ENCODE data around the gene HHATL.
"Not testable (repeated sequence)": the region's sequence is repeated elsewhere in the genome, so short reads cannot be mapped to it uniquely, and the experiment has no call there.

HHATL gene

DNA sequence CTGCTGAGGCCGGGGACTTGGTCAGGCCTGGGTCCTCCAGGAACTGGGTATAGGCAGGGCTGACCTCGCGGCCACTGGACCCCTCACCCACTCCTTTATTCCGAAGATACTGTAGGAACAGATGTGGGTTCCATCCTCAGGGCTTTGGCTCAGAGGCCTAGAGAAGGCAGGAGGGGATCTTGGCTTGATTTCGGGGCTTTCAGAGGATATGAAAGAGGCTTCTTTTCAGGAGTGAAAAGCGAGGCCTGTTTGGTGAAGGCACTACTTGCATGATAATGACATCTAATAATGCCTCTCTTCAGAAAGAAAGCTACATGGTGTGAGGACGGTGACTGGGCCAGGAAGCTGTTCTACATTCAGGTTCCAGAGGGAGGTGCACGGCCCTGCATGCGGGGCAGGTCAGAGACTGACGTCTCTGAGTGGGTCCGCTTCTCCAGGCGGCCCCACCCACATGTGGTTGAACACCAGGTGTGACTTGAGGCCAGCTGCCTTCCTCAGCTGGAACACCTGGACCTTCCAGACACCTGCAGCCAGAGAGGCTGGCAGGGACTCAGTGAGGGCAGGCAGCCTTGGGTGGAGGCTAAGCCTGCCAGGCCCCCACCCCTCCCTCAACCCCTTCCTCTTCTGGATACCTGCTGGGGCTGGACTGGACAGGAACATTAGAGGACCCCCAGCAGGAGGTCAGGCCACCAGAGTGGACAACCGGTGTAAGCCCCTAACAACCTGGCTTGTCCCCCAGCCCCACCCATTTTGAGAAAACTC lies 31.1 kb upstream of the HHATL start:
- DNase-seq = no peak

DNA sequence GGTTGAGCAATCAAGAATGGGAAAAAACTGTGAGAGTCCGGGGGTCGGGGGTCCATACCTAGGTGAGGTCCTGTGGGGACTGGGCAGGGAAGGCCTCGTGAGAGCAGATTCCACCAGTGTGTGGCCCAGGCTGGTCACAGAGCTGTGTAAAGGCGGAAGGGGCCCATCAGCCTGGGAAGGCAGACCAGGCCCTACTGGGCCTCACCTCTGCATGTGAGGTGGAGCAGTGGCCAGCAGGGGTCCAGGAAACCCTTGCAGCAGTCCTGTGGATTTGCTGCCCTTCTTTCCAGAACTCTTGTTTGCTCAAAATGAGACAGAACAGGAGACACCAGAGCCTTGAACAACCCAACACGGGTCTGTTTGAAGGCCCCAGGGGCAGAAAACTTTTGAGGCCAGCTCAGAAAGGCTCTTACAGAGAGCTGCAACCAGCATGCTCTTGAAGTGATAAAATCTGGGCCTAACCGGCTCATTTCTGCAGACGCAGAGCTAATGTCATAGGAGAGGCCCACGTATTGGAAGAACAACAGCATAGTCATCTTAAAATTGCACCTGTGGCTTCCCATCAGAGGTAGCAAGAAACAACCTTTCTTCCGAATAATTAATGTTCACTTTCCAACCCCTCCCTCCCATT lies 30.3 kb upstream of the HHATL start:
- no peak for DNase-seq

DNA sequence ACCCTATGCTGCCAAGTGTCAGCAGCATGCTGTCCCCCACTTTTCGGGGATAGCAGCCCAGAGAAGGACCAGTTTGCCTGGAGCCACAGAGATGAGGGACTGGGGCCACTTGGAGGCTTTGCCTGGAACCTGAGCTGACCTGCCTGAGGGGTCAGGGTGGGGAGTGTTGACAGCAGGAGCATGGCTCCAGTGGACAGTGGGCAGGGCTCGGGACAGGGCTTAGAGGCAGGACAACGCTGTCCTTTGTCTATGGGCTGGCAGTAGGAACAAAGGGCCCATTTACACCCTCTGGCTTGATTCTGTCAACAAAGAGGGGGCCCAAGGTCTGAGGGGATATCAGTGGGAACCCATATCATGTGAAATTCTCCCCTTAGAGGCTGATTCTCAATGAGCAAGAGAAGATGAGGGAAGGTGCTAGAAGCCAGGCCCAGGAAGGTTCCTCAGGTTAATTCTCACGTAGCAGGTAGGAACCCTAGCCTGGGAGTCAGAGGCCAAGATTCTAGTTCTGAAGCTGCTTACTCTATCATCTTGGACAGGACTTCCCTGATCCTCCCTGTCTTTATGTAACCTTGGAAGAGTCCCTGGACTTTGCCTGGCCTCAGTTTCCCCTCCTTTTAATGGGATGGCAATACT lies 29.7 kb upstream of the HHATL start:
- DNase-seq = no peak

DNA sequence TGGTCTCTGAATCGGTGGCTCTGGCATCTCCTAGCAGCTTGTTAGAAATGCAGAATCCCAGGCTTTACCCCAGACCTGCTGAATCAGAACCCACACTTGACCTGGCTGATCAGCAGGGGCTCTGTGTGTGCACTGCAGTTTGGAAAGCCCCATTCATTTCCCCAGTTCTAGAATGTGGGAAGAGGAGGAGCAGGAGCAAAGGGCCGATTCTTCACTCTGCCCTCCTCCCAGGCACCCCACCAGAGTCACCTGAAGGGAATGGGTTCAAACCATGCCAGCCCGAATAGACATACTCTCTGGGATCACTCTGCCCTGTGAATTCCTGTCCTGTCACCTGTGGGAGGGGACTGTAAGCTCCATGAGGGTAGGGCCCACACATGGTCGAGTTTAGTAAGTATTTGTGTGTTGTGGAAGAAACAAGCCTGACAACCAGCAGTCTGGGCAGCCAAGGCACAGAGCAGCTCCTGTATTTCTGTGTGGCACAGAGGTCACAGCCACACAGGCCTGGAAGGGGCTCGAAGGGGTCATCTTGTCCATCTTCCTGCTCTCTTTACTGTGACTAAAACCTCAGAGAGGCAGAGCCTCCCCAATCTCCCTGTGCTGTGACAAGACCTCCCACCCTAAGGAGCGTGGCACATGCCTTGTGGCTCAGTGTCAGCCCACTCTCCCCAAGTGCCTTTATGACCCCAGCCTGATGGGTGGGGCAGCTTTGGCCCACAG lies 29.0 kb upstream of the HHATL start:
- no peak for DNase-seq

DNA sequence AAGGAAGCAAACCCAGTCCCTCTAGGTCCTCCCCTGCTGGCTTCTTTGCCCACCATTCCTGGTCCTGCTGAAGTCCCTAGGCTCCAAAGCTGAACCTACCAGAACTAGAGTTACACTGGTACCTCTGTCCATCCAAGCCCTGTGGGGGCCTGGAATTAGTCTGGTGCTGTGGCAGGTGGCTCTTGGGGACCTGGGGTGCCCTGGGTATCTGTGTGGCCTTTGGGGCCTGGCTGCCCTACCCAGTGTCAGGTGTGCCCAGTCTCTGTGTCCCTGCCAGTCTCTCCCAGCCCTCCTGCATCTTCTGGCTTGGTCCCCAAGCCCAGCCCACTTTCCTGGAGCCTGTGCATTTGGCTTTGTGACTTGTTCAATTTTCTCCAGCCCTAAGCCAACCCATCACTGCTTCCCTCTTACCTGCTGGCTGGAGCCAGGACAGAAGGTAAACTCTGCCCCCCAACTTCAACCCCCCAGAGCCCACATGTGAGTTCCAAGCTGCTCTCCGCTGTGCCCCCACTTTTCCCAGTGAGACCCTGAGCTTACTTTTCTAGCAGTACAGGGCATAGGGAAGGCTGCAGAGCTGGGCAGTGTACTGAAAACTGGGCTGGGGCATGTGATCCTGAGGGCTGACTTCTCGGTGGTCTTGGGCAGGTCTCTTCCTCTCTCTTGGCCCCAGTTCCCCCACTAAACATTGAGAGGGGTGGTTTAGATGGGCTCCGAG lies 28.3 kb upstream of the HHATL start:
- DNase-seq = no peak

DNA sequence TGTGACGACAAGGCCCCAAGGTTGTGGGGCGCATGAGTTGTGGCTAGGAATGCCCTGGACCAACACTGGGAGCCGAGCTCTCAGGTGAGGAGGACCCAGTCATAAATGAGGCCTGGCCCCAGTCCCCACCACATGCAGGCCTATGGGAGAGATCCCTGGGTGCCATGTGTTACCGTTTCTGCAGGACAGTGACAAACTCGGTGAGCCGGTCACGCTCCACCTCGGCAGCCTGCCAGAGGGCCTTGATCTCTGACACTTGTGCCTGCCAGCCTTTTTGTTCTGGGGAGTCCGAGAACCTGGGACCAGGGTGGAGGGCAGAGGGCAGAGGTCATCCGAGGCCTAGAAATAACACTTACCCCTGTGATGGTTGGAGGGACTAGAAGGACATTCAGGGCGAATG lies 27.7 kb upstream of the HHATL start:
- no peak for DNase-seq

DNA sequence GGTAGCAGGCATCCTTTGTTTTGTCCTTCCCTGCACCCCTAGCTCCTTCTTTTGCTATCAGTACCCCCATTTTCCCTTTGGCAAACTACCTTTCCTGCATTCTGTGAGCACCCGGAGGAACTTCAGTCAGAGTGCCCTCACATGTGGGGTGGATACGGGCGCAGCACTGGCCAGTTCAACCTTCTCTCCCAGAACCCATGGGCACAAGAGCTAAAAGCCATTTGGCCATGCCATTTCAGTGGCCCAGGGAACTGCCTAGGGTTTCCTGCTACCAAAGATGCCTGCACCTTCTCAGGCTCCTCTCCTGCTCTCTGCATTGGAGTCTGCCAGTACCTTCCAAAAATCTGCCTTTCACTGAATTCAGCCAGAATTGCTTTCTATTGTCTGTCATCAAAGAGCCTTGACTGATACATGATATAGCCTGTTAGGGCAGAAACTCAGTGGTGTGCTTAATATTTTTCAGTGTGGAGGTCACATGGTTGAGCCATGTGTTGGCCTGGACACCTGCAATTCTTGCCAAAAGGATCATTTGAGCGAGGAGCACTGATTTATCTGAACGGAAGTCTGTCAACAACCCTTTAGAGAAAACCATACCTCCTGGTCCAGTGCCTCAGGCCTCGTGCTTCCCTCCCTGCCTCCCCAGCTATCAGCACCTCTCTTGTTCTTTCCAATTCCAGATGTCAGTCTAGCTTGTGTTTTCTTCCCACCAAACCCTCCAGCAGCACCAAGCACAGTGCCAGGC lies 27.0 kb upstream of the HHATL start:
- DNase-seq = no peak

DNA sequence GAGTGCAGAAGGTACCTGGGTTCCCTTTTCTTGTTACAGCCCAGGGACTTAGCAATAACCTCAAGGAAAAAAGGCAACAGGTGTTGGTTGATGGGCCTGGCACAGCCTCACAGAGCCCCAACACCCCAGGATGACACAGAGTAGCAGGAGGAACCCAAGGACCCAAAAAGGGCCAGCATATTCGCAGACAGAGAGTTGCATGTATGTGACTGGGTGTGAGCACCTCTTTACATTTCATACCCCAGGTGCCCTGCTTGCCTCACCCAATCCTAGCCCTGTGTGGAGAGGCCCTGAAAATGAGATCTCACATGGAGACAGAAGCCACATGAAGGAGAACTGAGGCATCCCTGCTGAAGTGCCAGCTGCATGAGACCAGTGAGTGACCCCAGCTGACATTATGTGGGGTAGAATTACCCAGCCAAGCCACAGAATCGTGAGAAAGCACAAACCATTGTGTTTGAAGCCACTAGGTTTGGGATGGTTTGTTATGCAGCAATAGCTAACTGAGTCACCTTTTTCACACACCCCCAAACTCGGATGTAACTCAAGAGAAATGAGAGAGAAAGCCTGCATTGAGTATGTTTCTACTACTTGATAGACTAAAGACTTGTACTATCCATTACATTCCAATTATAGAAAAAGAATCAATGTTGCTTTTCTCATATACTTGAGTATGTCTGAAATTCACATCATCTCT lies 26.2 kb upstream of the HHATL start:
- DNase-seq = no peak

DNA sequence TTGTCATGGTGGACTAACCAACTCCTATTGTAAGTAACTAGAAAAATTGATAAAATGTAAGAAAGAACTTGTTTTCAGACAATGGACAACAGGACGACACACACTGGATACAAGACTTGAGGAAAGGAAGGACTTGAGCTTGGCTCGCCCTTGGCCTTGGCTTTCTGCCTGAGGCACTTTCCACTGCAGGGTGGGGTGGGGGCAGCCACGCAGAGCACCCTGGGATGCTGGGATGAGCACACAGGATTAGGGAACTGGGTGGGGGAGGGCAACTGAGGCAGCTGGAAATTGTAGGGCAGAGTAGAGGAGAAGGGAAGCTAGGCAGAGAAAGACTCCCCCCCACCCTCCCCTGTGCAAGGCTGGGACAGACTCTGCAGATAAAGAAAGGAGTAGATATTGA lies 25.5 kb upstream of the HHATL start:
- DNase-seq = no peak

DNA sequence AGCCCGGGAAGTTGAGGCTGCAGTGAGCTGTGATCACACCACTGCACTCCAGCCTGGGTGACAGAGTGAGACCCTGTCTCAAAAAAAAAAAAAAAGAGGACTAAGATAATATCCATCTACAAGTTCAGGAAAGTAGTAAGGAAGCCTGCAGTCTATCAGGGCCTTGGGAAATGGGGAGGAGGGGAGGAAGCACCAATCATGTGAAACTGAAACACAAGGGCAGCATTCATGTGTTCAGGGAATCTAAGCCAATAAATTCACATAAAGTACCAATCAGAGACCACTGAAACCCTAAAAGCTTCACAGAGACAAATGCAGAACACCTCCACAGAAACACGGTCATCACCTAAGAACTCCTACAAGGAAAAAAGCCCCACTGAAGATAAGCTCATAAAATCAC lies 22.9 kb upstream of the HHATL start:
- no peak for DNase-seq

DNA sequence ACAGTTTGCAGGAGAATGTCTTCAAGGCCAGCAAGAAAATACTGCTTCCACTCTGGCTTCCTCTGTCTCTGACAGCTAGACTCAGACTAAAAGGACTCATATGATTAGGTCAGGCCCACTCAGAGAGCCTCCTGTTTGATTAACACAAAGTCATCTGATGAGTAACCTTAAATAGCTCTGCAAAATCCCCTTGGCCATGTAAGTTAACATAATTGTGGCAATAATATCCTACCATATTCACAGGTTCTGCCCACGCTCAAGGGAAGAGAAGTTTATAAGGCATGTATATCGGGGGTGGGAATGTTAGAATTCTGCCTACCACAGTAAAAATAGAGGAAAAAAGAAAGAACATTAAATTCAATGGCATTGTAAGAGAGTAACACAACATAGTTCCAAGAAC lies 20.6 kb upstream of the HHATL start:
- no peak for DNase-seq

DNA sequence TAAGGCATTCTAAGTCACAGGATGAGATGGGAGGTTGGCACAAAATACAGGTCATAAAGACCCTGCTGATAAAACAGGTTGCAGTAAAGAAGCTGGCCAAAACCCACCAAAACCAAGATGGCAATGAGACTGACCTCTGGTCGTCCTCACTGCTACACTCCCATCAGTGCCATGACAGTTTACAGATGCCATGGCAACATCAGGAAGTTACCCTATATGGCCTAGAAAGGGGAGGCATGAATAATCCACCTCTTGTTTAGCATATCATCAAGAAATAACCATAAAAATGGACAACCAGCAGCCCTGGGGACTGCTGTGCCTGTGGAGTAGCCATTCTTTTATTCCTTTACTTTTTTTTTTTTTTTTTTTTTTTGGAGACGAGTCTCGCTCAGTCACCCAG lies 19.8 kb upstream of the HHATL start:
- not testable (repeated sequence) for DNase-seq

DNA sequence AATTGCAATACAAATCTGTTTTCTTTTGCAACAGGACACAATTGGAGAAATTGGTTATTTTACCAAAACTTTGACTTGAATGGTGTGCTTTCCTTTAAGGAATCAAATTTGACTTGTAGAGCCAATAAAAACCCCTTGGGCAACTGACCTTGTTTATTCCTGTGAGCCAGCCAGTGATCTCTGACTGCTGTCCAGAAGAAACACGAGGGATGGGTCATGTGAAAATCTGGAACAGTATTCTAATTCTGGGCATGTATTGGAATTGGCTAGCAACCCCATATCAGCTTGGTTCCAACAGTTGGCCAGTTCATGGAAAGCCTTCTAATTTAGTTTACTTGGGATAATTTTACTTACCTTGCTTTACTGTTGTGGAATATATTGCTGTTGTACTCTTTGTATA lies 19.1 kb upstream of the HHATL start:
- no peak for DNase-seq

DNA sequence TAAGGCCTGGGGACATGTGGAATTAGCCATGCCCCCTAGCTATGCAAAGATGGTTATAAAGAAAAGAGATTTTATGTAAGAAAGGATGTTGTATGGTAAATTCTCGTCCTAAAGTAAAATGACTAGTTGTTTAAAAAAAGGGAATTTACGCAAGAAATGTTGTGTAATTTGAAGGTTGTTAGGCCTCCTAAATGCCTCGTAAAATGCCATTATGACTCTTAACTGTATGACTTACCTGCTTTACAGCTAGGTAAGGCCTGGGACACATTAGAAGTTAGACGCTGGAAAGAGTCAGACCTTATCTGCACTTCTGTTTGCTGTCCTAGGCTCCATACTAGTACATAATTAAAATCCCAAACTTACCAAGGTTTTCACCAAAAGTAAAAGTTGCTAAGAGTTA lies 17.5 kb upstream of the HHATL start:
- DNase-seq = no peak

DNA sequence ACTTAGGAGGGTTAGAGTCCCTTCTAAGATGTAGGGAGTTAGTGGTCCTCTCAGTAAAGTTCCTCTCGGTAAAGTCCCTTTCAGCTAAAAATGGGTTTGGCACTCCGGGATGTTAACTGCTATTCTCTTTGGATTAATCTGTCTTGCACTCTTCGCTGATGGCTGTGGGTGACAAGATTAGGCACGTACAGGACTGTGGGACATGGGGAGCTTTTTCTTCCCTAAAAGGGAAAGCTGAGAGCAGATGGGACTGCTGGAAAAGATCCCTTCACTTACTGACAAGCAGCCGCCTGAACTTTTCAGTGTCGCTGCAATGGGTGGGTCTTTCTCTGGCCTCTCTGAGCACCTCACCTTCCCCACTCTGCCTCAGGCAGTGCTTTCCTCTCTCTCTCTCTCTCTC lies 16.4 kb upstream of the HHATL start:
- DNase-seq = no peak

DNA sequence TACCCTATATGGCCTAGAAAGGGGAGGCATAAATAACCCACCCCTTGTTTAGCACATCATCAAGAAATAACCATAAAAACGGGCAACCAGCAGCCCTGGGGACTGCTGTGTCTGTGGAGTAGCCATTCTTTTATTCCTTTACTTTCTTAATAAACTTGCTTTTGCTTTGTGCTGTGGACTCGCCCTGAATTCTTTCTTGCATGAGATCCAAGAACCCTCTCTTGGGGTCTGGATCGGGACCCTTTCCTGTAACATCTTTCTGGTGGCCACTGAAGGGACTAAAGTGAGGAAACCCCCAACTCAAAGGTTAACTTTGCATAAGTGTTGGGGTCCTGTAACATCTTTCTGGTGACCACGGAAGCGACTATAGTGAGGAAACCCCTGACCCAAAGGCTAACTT lies 15.7 kb upstream of the HHATL start:
- no peak for DNase-seq

DNA sequence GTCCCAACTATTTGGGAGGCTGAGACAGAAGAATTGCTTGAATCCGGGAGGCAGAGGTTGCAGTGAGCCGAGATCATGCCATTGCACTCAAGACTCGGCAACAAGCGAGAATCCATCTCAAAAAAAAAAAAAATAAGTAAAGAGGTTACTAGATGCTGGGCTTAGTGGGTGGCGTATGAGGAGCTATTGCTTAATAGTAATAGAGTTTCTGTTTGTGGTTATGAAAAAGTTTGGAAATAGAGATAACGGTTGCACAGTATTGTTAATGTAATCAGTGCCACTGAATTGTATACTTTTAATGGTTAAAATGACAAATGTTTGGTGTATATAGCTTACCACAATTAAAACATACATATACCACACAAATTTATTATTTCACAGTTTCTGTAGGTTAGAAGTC lies 14.7 kb upstream of the HHATL start:
- no peak for DNase-seq

DNA sequence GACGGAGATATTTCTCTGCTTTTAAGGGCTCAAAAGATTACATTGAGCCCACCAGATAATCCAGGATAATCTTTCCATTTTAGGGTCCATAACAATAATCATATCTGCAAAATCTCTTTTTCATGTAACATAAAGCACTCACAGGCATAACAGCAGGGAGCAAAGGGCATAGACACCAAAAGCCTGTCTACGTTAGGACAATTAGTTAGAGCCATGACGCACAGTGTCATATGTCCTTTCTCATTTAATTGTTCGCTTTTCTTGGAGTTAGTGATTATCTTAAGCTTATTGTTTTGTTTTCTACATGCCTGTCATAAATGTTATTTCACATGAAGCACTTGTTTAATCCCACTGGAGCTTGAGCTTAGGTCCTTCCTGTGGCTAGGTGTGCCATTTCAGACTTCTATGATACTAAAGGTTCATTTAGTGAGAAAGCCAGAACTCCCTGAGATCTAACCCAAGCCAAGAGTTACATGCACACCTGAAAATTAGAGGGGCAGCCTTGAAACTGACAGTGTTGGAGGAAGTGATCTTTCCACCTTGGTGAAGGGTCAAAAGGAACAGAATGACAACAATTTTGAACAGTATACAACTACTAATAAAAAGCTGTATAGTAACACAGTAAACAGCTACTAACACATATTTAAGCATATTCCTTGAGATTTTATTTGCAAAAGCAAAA lies 11.7 kb upstream of the HHATL start:
- no peak for DNase-seq

DNA sequence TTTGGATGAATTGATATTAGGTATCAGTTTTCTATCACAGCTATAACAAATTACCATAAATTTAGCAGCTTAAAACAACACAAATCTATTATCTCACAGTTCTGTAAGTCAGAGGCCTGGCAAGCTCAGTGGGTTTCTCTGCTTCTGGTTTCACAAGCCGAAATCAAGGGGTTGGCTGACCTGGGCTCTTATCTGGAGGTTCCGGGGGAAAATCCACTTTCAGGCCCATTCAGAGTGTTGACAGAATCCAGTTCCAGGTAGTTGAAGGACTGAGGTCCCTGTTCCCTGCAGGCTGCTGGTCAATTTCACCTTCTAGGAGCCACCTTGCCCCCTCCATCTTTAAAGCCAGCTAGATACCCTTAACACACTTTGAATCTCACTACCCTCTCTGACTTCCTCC lies 11.1 kb upstream of the HHATL start:
- DNase-seq = no peak

DNA sequence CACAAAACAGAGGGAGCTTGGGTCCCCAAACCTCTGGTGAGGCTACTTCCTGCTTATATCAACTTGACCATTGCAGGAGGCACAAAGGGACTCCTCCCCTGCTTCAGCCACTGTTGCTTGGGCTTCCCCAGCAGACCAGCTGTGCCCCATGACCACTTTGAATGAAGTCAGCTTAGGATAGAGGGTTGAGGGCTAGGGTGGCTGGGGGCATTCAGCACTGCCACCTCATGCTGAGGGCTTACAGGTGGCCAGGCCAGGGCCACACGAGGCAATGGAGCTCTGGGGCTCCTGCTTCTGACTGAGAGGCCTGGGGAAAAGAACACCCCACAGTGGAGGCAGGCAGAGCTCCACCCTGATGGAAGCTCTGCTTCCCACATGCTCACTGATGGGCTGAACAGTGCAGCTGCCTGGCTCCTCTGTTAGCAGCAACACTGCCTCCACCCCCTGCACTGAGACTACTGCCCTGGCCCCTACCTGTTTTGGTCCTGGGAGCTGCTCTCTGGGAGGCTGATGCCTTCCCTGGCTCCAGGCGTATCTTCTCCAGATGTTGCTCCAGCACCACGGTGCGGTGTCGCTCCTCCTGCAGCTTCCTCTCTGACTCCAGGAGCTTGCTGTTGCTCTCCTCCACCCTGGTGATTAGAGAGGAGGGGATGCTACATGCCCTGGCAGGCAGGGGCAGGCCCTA lies 10.2 kb upstream of the HHATL start:
- DNase-seq = no peak

DNA sequence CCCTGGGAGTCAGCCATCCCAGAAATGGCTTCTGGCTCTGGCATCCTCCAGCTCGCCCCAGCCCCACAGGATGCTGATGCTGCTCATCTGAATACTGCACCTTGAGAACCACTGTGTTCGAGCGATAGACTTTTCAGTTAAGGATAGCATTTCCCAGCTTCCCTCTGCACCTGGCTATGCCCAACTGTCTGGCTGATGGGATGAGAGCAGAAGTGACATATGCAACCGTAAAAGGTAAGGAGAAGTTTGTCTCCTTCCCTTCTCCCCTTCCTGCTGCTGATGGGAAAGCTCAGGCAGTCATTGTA lies 9.7 kb upstream of the HHATL start:
- DNase-seq = no peak

Data from SHP77 treated with DMSO at 0.1 percent for 48 hours (cell line).